Measurements from ENCODE around the gene RALGAPA2. TPM values are rescaled to one million over a fixed set of nuclear protein-coding genes. Genes with fewer than 3 reads are reported as not detected.

Gene RALGAPA2
- total RNA-seq, 2 experiments from 2014 or later: 14.3 to 17.2 TPM

GRCh38 chr20:20489648-20490341 is 222.6 kb downstream of the RALGAPA2 start:
- Mint-ChIP-seq H3K9me3 (no peaks in the 10 kb centered on the region), H3K27me3 (no peaks in the 10 kb centered on the region), H3K27ac (peak overlapping the region; percentile 62), H3K36me3 (ENCODE audit: low read depth) (peaks cover 39% of the 10 kb centered on the region), H3K4me3 (peak overlapping the region; percentile 52), H3K4me1 (ENCODE audit: low read depth) (peaks cover 49% of the 10 kb centered on the region)
- ATAC-seq: no peak
- TF ChIP-seq CTCF (IDR thresholded peaks at IDR 0.05): no peak
- intact Hi-C loops (cut with micrococcal nuclease): loop anchor here (5.0 to 10.0 kb wide), 2 partner anchors 77 to 125 kb away; partner anchors contain the start of gene INSM1
- ChIA-PET CTCF (interaction anchor here (1.2 kb wide), 1 partner anchor 38 kb away, joined by 4 read pairs; no protein-coding TSS in a partner anchor), POLR2A (no interaction called here)
- DNase-seq: no peak

- ChIA-PET CTCF (no interaction called here), POLR2A (no interaction called here)
- intact Hi-C loops (cut with micrococcal nuclease): loop anchor here (5.0 kb wide), 1 partner anchor 77 kb away; no protein-coding TSS in a partner anchor
- DNase-seq: no peak
- peak overlapping the region; percentile 52 for H3K4me3 Mint-ChIP-seq
- no peaks in the 10 kb centered on the region for H3K9me3 Mint-ChIP-seq
- peak overlapping the region; percentile 80 for H3K27ac Mint-ChIP-seq
- H3K4me1 Mint-ChIP-seq (ENCODE audit: low read depth): peaks cover 49% of the 10 kb centered on the region
- ATAC-seq: no peak
- no peaks in the 10 kb centered on the region for H3K27me3 Mint-ChIP-seq
- TF ChIP-seq CTCF (IDR thresholded peaks at IDR 0.05): no peak
- peaks cover 36% of the 10 kb centered on the region for H3K36me3 Mint-ChIP-seq (ENCODE audit: low read depth)
These were observed 223.4 kb downstream of the RALGAPA2 start for GRCh38 chr20:20489054-20489453.

GRCh38 chr20:20488388-20488787 is 224.1 kb downstream of the RALGAPA2 start:
- no peak for DNase-seq
- Mint-ChIP-seq H3K4me3 (peak overlapping the region; percentile 52), H3K27ac (peak overlapping the region; percentile 80), H3K36me3 (ENCODE audit: low read depth) (peaks cover 33% of the 10 kb centered on the region), H3K4me1 (ENCODE audit: low read depth) (peaks cover 52% of the 10 kb centered on the region), H3K9me3 (no peaks in the 10 kb centered on the region), H3K27me3 (no peaks in the 10 kb centered on the region)
- ChIA-PET CTCF (no interaction called here), POLR2A (no interaction called here)
- no peak for ATAC-seq
- TF ChIP-seq CTCF (IDR thresholded peaks at IDR 0.05): no peak
- intact Hi-C loops (cut with micrococcal nuclease): loop anchor here (5.0 kb wide), 1 partner anchor 76 kb away; no protein-coding TSS in a partner anchor

- Mint-ChIP-seq H3K4me3 (peak overlapping the region; percentile 52), H3K9me3 (no peaks in the 10 kb centered on the region), H3K36me3 (ENCODE audit: low read depth) (peaks cover 35% of the 10 kb centered on the region), H3K27me3 (no peaks in the 10 kb centered on the region), H3K27ac (peak overlapping the region; percentile 80), H3K4me1 (ENCODE audit: low read depth) (peaks cover 58% of the 10 kb centered on the region)
- ATAC-seq: no peak
- intact Hi-C loops (cut with micrococcal nuclease): loop anchor here (5.0 kb wide), 1 partner anchor 76 kb away; no protein-coding TSS in a partner anchor
- ChIA-PET CTCF (no interaction called here), POLR2A (no interaction called here)
- DNase-seq: peak; percentile 13
- no peak for TF ChIP-seq CTCF (IDR thresholded peaks at IDR 0.05)
These were observed 224.6 kb downstream of the RALGAPA2 start for GRCh38 chr20:20487811-20488210.

- H3K4me3 Mint-ChIP-seq: no peak overlapping the region
- CTCF ChIA-PET: interaction anchor here (1.5 kb wide), 1 partner anchor 9 kb away, joined by 3 read pairs; no protein-coding TSS in a partner anchor
- H3K36me3 Mint-ChIP-seq (ENCODE audit: low read depth): peaks cover 33% of the 10 kb centered on the region
- H3K27ac Mint-ChIP-seq: peak overlapping the region; percentile 36
- POLR2A ChIA-PET: no interaction called here
- ATAC-seq (no peak), DNase-seq (no peak)
- intact Hi-C loops (cut with micrococcal nuclease): no loop called here
- H3K4me1 Mint-ChIP-seq (ENCODE audit: low read depth): peaks cover 41% of the 10 kb centered on the region
- H3K9me3 Mint-ChIP-seq: no peaks in the 10 kb centered on the region
- no peak for TF ChIP-seq CTCF (IDR thresholded peaks at IDR 0.05)
- no peaks in the 10 kb centered on the region for H3K27me3 Mint-ChIP-seq
These were observed 229.1 kb downstream of the RALGAPA2 start for GRCh38 chr20:20483328-20483727.
